HepG2 (cell line): ENCODE results near the gene CYP19A1. TPM values are rescaled to one million over a fixed set of nuclear protein-coding genes. Genes with fewer than 3 reads are reported as not detected.

Experiments
- ATAC-seq: fragments of 200-7000 bp; cut with Tn5 transposase; 3 replicates; pipeline ENCODE4 v1.9.1; 2020; ENCODE audit warnings: mild to moderate bottlenecking, moderate library complexity
- BruUV-seq: library from RNA; stranded (reverse); fragments of 400-500 nt; replicated peaks from 2 replicates; lab custom pipeline; 2021; lab: Mats Ljungman, UMichigan
- CTCF ChIA-PET: fragments of 300-600 bp; formaldehyde crosslinking; extraction: SDS; loops from one replicate; lab custom pipeline; 2021; ENCODE audit warnings: low total read pairs, inconsistent platforms, low intra/inter-chr PET ratio; lab: Yijun Ruan, JAX
- POLR2A ChIA-PET: fragments of 350-600 bp; sonication (Branson Sonifier 250); formaldehyde crosslinking; loops from one replicate; lab custom pipeline; 2020; ENCODE audit warnings: antibody characterized with exemption, inconsistent platforms; lab: Yijun Ruan, JAX
- DNase-seq: peaks from one replicate; pipeline ENCODE4 v3.0.0-alpha.2; 2015; ENCODE audit warnings: low spot score
- FAIRE-seq: peaks from 3 replicates; lab custom pipeline; 2011; peaks lifted over from hg19 to GRCh38; lab: Jason Lieb, UNC
- H2AFZ ChIP-seq: one replicate; pipeline ENCODE4 v1.6.1; 2011; ENCODE audit warnings: low read length, inconsistent platforms
- H3K27ac ChIP-seq: fragments of 300-600 bp; 3 replicates; pipeline ENCODE4 v1.8.0; 2011; ENCODE audit warnings: mixed run types, mild to moderate bottlenecking, mixed read lengths, low read length, inconsistent platforms; ENCODE audit not compliant: insufficient read depth; ENCODE audit errors: extremely low read length
- H3K27me3 ChIP-seq, 2 experiments: fragments of 200-600 bp in 1 of 2; 2 replicates in 1 of 2; 3 replicates in 1 of 2; pipeline versions ENCODE4 v1.6.0 to v1.8.0; 2011; ENCODE audit warnings: low read length in 2 of 2, mild to moderate bottlenecking in 2 of 2, moderate library complexity in 2 of 2, inconsistent platforms in 1 of 2; ENCODE audit not compliant: insufficient read depth in 2 of 2, control insufficient read depth in 1 of 2
- H3K36me3 ChIP-seq, 2 experiments: fragments of 200-600 bp in 1 of 2; replicated peaks in 1 of 2; 2 replicates in 1 of 2; 3 replicates in 1 of 2; pipeline versions ENCODE4 v1.5.1 to v1.8.0; 2011; ENCODE audit warnings: low read length in 2 of 2, inconsistent platforms in 1 of 2; ENCODE audit not compliant: insufficient read depth in 2 of 2, control insufficient read depth in 1 of 2
- H3K4me1 ChIP-seq: 2 replicates; pipeline ENCODE4 v1.5.1; 2012; ENCODE audit warnings: low read length, inconsistent platforms; ENCODE audit not compliant: insufficient read depth
- H3K4me2 ChIP-seq: 2 replicates; pipeline ENCODE4 v1.6.0; 2011; ENCODE audit warnings: low read depth, low read length, inconsistent platforms
- H3K4me3 ChIP-seq, 3 experiments: fragments of 200-600 bp in 1 of 3; sonication (generic), shearing (Covaris generic) in 1 of 3; replicated peaks in 1 of 3; 2 replicates each; pipeline ENCODE4 v1.5.1; 2011 to 2016; ENCODE audit warnings: low read length in 3 of 3, inconsistent platforms in 2 of 3, low read depth in 2 of 3, mild to moderate bottlenecking in 2 of 3, control low read depth in 1 of 3, mixed read lengths in 1 of 3; ENCODE audit not compliant: insufficient read depth in 1 of 3
- H3K79me2 ChIP-seq: one replicate; pipeline ENCODE4 v1.6.1; 2011; ENCODE audit warnings: low read length, inconsistent platforms; ENCODE audit not compliant: insufficient read depth
- H3K9ac ChIP-seq: 2 replicates; pipeline ENCODE4 v1.6.0; 2011; ENCODE audit warnings: mild to moderate bottlenecking, low read depth, low read length, inconsistent platforms; ENCODE audit not compliant: insufficient read depth
- H3K9me3 ChIP-seq: 2 replicates; pipeline ENCODE4 v1.5.1; 2012; ENCODE audit warnings: mild to moderate bottlenecking, low read length
- H4K20me1 ChIP-seq: 2 replicates; pipeline ENCODE4 v1.6.0; 2011; ENCODE audit warnings: inconsistent platforms, mild to moderate bottlenecking, low read length, moderate library complexity; ENCODE audit not compliant: insufficient read depth
- ADNP ChIP-seq: sonication (generic); formaldehyde crosslinking; IDR thresholded peaks from 2 replicates; pipeline ENCODE4 v1.4.0; 2020; ENCODE audit warnings: missing genetic modification reagents
- CCAR2 ChIP-seq: fragments of 200-400 bp; formaldehyde crosslinking; optimal IDR thresholded peaks from 2 replicates; pipeline ENCODE3; 2018; ENCODE audit warnings: low read depth, mild to moderate bottlenecking, low read length, moderate library complexity
- FIP1L1 ChIP-seq: fragments of 200-400 bp; formaldehyde crosslinking; IDR thresholded peaks from 2 replicates; pipeline ENCODE4 v1.6.1; 2018; ENCODE audit warnings: low read depth, mild to moderate bottlenecking, low read length, moderate library complexity, borderline replicate concordance; ENCODE audit not compliant: insufficient read depth
- FOSL1 ChIP-seq: sonication (generic); formaldehyde crosslinking; IDR thresholded peaks from 2 replicates; pipeline ENCODE4 v1.9.0; 2021; ENCODE audit warnings: missing genetic modification reagents, borderline replicate concordance
- FOXA3 ChIP-seq: IDR thresholded peaks from 2 replicates; pipeline ENCODE4 v1.6.1; 2016; ENCODE audit warnings: missing genetic modification reagents, missing compliant biosample characterization
- FOXP1 ChIP-seq, 2 experiments: fragments of 450-650 bp in 1 of 2; IDR thresholded peaks; 2 replicates each; pipeline ENCODE4 v1.6.1; 2017 to 2018; ENCODE audit warnings: antibody characterized with exemption in 1 of 2
- GPN1 ChIP-seq: sonication (generic); formaldehyde crosslinking; IDR thresholded peaks from 2 replicates; pipeline ENCODE4 v1.5.1; 2020; ENCODE audit warnings: missing genetic modification reagents, borderline replicate concordance
- MED1 ChIP-seq: sonication (generic); formaldehyde crosslinking; IDR thresholded peaks from 2 replicates; pipeline ENCODE4 v1.4.0; 2020; ENCODE audit warnings: missing genetic modification reagents
- U2AF1 ChIP-seq: fragments of 200-400 bp; formaldehyde crosslinking; optimal IDR thresholded peaks from 2 replicates; pipeline ENCODE3; 2017; ENCODE audit warnings: mild to moderate bottlenecking, low read depth, low read length
- WIZ ChIP-seq: sonication (generic); formaldehyde crosslinking; IDR thresholded peaks from 2 replicates; pipeline ENCODE4 v1.5.1; 2020; ENCODE audit warnings: mild to moderate bottlenecking, missing genetic modification reagents
- ZNF605 ChIP-seq: sonication (generic); formaldehyde crosslinking; IDR thresholded peaks from 2 replicates; pipeline ENCODE4 v1.8.0; 2022; ENCODE audit warnings: mild to moderate bottlenecking, missing genetic modification reagents
- ZNF761 ChIP-seq: sonication (generic); formaldehyde crosslinking; conservative IDR thresholded peaks from 2 replicates; pipeline ENCODE4 v1.4.0; 2020; ENCODE audit warnings: mild to moderate bottlenecking, missing genetic modification reagents
- ZSCAN21 ChIP-seq: sonication (generic); formaldehyde crosslinking; IDR thresholded peaks from 2 replicates; pipeline ENCODE4 v1.8.0; 2022; ENCODE audit warnings: mild to moderate bottlenecking, missing genetic modification reagents, moderate library complexity, borderline replicate concordance
- WGBS: methylation state at CpG from one replicate; pipeline ENCODE4 v1.1.6; 2017; ENCODE audit warnings: low lambda C conversion rate; 5-methylcytosine and 5-hydroxymethylcytosine counted together
- in situ Hi-C: cut with HindIII; loops from 2 replicates; pipeline ENCODE4 v1.10.0; 2017; ENCODE audit warnings: low pct_unique_long_range_greater_than_20kb; ENCODE audit not compliant: extremely low pct_ligation_motif_present
- intact Hi-C: fragments of 100-400 bp; cut with micrococcal nuclease; formaldehyde crosslinking; loops from one replicate; pipeline ENCODE4 v1.10.0; 2022; ENCODE audit not compliant: unreplicated experiment
- polyA plus RNA-seq, 8 experiments: library from polyadenylated mRNA; depleted of rRNA in 3 of 8; stranded (reverse) in 7 of 8; unstranded in 1 of 8; fragments of >200 nt; fragmentation: Illumina TruSeq in 4 of 8; extraction: Trizol in 4 of 8; gene quantifications; 2 replicates each; pipeline versions ENCODE4 v1.2.1 to v1.2.3, GENCODE V29; 2011 to 2016; ENCODE audit warnings: low read depth in 4 of 8, missing spikeins in 1 of 8, mixed read lengths in 1 of 8; ENCODE audit not compliant: insufficient read depth in 1 of 8
- total RNA-seq, 5 experiments: library from RNA; depleted of rRNA; stranded (reverse); fragments of >200 nt; fragmentation: Illumina TruSeq; extraction: Trizol; gene quantifications; 2 replicates each; pipeline ENCODE4 v1.2.3, GENCODE V29; 2016; ENCODE audit warnings: low read depth in 1 of 5
- TF ChIP-seq, protein P1 (sequence below): sonication (generic); formaldehyde crosslinking; conservative IDR thresholded peaks from 2 replicates; pipeline ENCODE4 v1.8.1; 2023; ENCODE audit warnings: missing genetic modification reagents
- TF ChIP-seq, protein P2 (sequence below): sonication (generic); formaldehyde crosslinking; IDR thresholded peaks from 2 replicates; pipeline ENCODE4 v1.9.0; 2021; ENCODE audit warnings: missing genetic modification reagents, mild to moderate bottlenecking, borderline replicate concordance
- TF ChIP-seq, protein P3 (sequence below): IDR thresholded peaks from 2 replicates; pipeline ENCODE4 v1.6.1; 2016; ENCODE audit warnings: missing biosample characterization, missing genetic modification reagents, low read depth

Gene CYP19A1
- total and polyA plus RNA-seq, 2 of the 13 experiments (the other 11 are each of a cell fraction or from before 2014, with no cell fraction given): 10.9 to 23.0 TPM

GRCh38 chr15:51280838-51281237 is 57.6 kb downstream of the CYP19A1 start (continued):
- TF ChIP-seq, protein P1, sequence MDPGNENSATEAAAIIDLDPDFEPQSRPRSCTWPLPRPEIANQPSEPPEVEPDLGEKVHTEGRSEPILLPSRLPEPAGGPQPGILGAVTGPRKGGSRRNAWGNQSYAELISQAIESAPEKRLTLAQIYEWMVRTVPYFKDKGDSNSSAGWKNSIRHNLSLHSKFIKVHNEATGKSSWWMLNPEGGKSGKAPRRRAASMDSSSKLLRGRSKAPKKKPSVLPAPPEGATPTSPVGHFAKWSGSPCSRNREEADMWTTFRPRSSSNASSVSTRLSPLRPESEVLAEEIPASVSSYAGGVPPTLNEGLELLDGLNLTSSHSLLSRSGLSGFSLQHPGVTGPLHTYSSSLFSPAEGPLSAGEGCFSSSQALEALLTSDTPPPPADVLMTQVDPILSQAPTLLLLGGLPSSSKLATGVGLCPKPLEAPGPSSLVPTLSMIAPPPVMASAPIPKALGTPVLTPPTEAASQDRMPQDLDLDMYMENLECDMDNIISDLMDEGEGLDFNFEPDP (CRISPR knock-in tag): 0 out of 2 replicates have a peak, but pooled peaks have one; percentile 2

DNA sequence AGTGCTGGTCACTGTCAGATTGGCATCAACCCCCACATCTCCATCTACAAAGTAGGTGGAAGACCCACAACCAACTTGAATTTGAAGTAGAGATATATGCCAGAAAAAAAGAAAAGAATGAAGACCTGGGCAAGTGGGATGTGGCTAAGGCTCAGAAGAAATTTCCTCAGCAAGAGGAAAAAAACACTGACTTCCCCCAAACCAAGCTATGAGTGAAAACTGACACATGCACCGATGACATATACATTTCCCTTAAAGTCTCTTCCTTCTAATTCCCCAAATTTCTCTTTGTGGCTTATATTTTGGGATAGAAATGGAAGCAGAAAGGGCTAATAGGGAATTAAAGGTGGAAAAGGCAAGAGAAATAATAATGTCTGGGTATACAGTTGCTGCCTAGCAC is 59.0 kb downstream of the CYP19A1 start:
- FAIRE-seq (no peak), DNase-seq (no peak), ATAC-seq (no peak)
- CTCF ChIA-PET: interaction anchor here (7.1 kb wide), 1 partner anchor 102 kb away, joined by 109 read pairs; no protein-coding TSS in a partner anchor
- H3K4me2 ChIP-seq: no peak overlapping the region
- POLR2A ChIA-PET: no interaction called here
- H3K4me1 ChIP-seq: peaks cover 18% of the 10 kb centered on the region
- BruUV-seq: no TSS peak
- H2AFZ ChIP-seq: no peak overlapping the region
- no peaks in the 10 kb centered on the region for H3K79me2 ChIP-seq
- no peak overlapping the region for H3K4me3 ChIP-seq
- intact Hi-C loops (no loop called here), in situ Hi-C loops (no loop called here)
- no peak overlapping the region for H3K27ac ChIP-seq
- TF ChIP-seq U2AF1 (no peak), ZSCAN21 (CRISPR knock-in tag) (no peak), ZNF761 (no peak), FIP1L1 (no peak), MED1 (CRISPR knock-in tag) (no peak), FOXP1 (IDR thresholded peaks at IDR 0.05) (no peak), FOXP1 (CRISPR knock-in tag; IDR thresholded peaks at IDR 0.05) (no peak), ADNP (CRISPR knock-in tag) (no peak), FOXA3 (CRISPR knock-in tag) (no peak), CCAR2 (no peak), GPN1 (no peak), ZNF605 (CRISPR knock-in tag) (no peak), WIZ (CRISPR knock-in tag) (no peak), FOSL1 (no peak)
- TF ChIP-seq, protein P2, sequence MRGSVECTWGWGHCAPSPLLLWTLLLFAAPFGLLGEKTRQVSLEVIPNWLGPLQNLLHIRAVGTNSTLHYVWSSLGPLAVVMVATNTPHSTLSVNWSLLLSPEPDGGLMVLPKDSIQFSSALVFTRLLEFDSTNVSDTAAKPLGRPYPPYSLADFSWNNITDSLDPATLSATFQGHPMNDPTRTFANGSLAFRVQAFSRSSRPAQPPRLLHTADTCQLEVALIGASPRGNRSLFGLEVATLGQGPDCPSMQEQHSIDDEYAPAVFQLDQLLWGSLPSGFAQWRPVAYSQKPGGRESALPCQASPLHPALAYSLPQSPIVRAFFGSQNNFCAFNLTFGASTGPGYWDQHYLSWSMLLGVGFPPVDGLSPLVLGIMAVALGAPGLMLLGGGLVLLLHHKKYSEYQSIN (CRISPR knock-in tag): no peak
- TF ChIP-seq, protein P3, sequence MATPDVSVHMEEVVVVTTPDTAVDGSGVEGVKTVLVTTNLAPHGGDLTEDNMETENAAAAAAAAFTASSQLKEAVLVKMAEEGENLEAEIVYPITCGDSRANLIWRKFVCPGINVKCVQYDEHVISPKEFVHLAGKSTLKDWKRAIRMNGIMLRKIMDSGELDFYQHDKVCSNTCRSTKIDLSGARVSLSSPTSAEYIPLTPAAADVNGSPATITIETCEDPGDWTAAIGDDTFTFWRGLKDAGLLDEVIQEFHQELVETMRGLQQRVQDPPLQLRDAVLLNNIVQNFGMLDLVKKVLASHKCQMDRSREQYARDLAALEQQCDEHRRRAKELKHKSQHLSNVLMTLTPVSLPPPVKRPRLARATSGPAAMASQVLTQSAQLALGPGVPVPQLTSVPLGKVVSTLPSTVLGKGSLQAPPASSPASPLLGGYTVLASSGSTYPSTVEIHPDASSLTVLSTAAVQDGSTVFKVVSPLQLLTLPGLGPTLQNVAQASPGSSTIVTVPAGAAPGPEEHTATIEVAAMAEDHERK (CRISPR knock-in tag): no peak
- H3K36me3 ChIP-seq: no peaks in the 10 kb centered on the region
- H4K20me1 ChIP-seq: no peaks in the 10 kb centered on the region
- H3K27me3 ChIP-seq: no peaks in the 10 kb centered on the region
- 100% methylated on average over 1 of the region's 1 CpG for WGBS
- H3K9me3 ChIP-seq: no peaks in the 10 kb centered on the region
- no peak overlapping the region for H3K9ac ChIP-seq
